ENCODE results near the gene RBMS3. TPM values are rescaled to one million over a fixed set of nuclear protein-coding genes. Genes with fewer than 3 reads are reported as not detected.

RBMS3 gene
- total and polyA plus RNA-seq, 7 donors: 0.46 to 61.9 (median 39.9) TPM

DNA sequence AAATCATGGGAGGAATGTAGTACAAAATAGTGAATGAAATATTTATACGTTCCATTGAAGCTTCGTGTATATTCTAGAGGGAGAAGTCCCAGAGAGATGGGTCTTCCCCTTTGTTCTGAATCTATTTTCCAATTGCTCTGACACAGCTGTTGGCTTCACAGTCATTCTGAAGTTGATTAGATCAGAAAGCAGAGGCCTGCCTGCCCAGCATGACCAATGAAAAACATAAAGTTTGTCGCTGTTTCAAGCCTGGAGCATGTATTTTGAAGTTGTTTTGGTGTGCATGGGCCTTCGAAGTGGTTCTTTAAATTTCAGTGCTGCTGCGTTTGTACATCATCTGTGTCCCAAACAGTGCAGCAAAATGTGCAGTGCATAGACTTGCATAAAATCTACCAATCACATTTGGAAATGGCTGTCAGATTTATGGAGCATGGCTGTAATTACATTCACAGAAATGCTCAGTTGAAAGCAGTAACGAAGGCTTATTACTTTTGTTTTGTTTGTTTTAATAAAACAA is 31.0 kb upstream of the RBMS3 start:
- Histone ChIP-seq H3K4me1 (no peaks in the 10 kb centered on the region), H3K27me3 (no peaks in the 10 kb centered on the region), H3K9me3 (no peaks in the 10 kb centered on the region), H3K36me3 (no peaks in the 10 kb centered on the region), H3K4me3 (no peak overlapping the region), H3K27ac (no peak overlapping the region)
- DNase-seq: no peak
- TF ChIP-seq POLR2A (IDR thresholded peaks at IDR 0.05) (no peak), POLR2AphosphoS5 (IDR thresholded peaks at IDR 0.05) (no peak), EP300 (IDR thresholded peaks at IDR 0.05) (no peak)
- TF ChIP-seq, protein P1, sequence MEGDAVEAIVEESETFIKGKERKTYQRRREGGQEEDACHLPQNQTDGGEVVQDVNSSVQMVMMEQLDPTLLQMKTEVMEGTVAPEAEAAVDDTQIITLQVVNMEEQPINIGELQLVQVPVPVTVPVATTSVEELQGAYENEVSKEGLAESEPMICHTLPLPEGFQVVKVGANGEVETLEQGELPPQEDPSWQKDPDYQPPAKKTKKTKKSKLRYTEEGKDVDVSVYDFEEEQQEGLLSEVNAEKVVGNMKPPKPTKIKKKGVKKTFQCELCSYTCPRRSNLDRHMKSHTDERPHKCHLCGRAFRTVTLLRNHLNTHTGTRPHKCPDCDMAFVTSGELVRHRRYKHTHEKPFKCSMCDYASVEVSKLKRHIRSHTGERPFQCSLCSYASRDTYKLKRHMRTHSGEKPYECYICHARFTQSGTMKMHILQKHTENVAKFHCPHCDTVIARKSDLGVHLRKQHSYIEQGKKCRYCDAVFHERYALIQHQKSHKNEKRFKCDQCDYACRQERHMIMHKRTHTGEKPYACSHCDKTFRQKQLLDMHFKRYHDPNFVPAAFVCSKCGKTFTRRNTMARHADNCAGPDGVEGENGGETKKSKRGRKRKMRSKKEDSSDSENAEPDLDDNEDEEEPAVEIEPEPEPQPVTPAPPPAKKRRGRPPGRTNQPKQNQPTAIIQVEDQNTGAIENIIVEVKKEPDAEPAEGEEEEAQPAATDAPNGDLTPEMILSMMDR (IDR thresholded peaks at IDR 0.05): no peak
- 83 to 87% methylated on average over 6 of the region's 6 CpGs for WGBS, 2 donors
- intact Hi-C loops (cut with DNase I): no loop called here

GRCh38 chr3:29255854-29256696 is 24.8 kb upstream of the RBMS3 start:
- 87 to 88% methylated on average over 5 of the region's 5 CpGs for WGBS, 2 donors
- TF ChIP-seq POLR2A (IDR thresholded peaks at IDR 0.05) (no peak), EP300 (IDR thresholded peaks at IDR 0.05) (no peak), POLR2AphosphoS5 (IDR thresholded peaks at IDR 0.05) (no peak)
- TF ChIP-seq, protein P1 (IDR thresholded peaks at IDR 0.05): no peak
- no peak overlapping the region for H3K4me3 ChIP-seq
- no peak overlapping the region for H3K27ac ChIP-seq
- no peaks in the 10 kb centered on the region for H3K36me3 ChIP-seq
- intact Hi-C loops (cut with DNase I): no loop called here
- no peak for DNase-seq
- no peaks in the 10 kb centered on the region for H3K27me3 ChIP-seq
- H3K9me3 ChIP-seq: no peaks in the 10 kb centered on the region
- no peaks in the 10 kb centered on the region for H3K4me1 ChIP-seq

- no peaks in the 10 kb centered on the region for H3K27me3 ChIP-seq
- H3K4me1 ChIP-seq: no peaks in the 10 kb centered on the region
- H3K36me3 ChIP-seq: no peaks in the 10 kb centered on the region
- intact Hi-C loops (cut with DNase I): no loop called here
- DNase-seq: no peak
- H3K27ac ChIP-seq: no peak overlapping the region
- WGBS, 2 donors: 96 to 99% methylated on average over 3 of the region's 3 CpGs
- H3K9me3 ChIP-seq: no peaks in the 10 kb centered on the region
- TF ChIP-seq, protein P1 (IDR thresholded peaks at IDR 0.05): no peak
- TF ChIP-seq POLR2A (IDR thresholded peaks at IDR 0.05) (no peak), POLR2AphosphoS5 (IDR thresholded peaks at IDR 0.05) (no peak), EP300 (IDR thresholded peaks at IDR 0.05) (no peak)
- no peak overlapping the region for H3K4me3 ChIP-seq
Observed at GRCh38 chr3:29258161-29258560, 22.7 kb upstream of the RBMS3 start.

- Histone ChIP-seq H3K4me1 (no peaks in the 10 kb centered on the region), H3K9me3 (no peaks in the 10 kb centered on the region), H3K27ac (no peak overlapping the region), H3K4me3 (no peak overlapping the region), H3K36me3 (no peaks in the 10 kb centered on the region), H3K27me3 (no peaks in the 10 kb centered on the region)
- WGBS, 2 donors: 87 to 91% methylated on average over 2 of the region's 2 CpGs
- no peak for DNase-seq
- no peak for TF ChIP-seq EP300 (IDR thresholded peaks at IDR 0.05)
- no peak for TF ChIP-seq POLR2A (IDR thresholded peaks at IDR 0.05)
- TF ChIP-seq, protein P1 (IDR thresholded peaks at IDR 0.05): no peak
- no peak for TF ChIP-seq POLR2AphosphoS5 (IDR thresholded peaks at IDR 0.05)
- intact Hi-C loops (cut with DNase I): no loop called here
Observed at GRCh38 chr3:29261119-29261518, 19.8 kb upstream of the RBMS3 start.
